Islet of Langerhans (tissue), 1 donor: ENCODE data around the gene TGM5.
"Not testable (repeated sequence)": the region's sequence is repeated elsewhere in the genome, so short reads cannot be mapped to it uniquely, and the experiment has no call there.

Experiments used
- FAIRE-seq: peaks from one replicate; lab custom pipeline; 2011; peaks lifted over from hg19 to GRCh38; lab: Jason Lieb, UNC

Gene TGM5

DNA sequence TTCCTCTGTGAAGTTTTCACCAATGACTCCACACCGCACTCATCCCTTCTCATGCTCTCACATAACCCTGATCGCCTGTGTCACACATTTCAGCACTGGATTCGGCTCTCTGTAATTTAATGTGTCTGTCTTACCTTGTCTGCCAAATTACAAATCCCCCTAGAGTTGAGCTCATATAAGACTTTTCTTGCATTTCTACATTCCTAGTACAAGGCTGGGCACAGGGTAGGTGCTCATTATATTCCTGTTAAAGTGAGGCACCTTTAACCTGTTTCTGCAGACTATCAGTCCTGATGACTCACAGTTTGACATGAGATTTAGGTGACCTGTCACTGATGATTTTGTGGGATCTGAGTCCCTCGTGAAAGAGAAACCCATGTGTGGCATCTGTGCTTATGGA is 22.6 kb downstream of the TGM5 start:
- FAIRE-seq = no peak

GRCh38 chr15:43243020-43243645 is 23.6 kb downstream of the TGM5 start:
- FAIRE-seq = no peak

- FAIRE-seq = no peak
Measured at GRCh38 chr15:43242616-43243015, 24.1 kb downstream of the TGM5 start.

DNA sequence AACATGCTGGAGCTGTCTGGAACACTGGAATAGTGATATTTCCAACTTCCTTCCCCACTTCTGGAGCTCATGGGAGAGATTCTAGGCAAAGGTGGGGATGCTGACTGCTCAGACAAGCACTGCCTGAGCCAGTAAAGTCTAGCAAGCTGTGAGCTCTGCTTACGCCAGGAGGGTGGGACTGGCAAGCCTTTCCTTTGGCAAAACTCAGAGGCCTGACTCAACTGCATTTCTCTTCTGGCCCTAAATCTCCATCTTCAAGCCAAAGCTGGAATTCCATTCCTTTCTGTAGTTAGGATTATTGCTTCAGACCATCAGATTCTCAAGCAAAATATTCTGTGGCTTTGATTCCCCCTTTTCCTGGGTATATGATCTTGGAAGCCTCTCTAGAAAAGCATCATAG is 25.6 kb downstream of the TGM5 start:
- no peak for FAIRE-seq

DNA sequence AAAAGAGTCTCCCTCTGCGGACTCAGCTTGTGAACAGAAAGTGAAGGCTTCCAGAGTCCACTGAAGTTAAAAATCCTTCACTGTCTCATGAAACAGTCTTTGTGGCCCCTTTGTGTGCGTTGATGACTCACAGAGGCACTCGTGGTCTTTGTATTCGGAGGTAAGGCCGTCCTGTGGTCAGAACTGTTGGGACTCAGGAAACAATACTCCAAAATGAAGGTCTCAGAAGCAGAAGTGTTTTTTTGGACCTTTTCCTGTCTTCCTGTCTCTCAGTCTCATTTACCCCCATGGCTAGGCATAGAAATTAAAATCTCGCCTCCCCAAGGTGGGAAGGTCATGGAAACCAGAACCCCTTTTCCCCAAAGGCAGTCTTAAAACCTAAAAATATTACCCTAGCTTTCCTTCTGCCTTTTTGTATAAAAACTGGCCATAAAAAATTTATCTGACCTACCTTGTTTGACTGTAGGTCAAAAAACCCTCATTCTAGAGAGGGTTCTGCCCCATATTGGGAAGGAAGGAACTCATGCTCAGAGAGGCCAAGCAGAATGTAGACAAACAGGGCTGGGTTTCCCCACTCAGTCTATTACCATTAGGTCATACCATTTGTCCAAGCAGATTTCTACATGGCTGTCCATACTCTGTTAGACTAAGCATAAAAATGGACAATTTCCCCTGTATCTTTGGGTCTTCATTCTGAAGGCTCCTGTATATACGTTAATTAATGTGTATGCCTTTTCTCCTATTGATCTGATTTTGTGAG is 26.8 kb downstream of the TGM5 start:
- FAIRE-seq = no peak

DNA sequence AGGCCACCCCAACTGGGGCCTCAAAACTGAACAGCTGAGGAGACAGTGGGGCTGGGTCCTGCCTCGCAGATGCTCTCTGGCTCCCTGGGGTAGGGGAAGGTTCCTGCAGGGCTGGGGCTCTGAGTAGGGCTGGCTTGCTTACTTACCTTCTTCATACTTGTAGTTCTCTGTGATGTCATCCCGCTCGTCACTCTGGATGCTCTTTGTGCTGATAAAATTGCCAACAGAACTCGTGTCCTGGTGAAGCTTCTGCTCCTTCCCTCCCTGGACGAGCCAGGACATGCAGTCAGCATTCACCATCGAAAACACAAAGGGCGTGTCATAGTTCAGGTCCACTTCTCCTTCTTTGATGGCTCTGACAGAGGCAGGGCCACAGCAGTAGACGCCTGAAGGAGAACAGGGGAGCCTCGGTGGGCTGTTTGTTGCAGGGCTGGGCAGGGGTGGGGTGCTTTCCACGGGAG is 28.0 kb downstream of the TGM5 start:
- FAIRE-seq = no peak

DNA sequence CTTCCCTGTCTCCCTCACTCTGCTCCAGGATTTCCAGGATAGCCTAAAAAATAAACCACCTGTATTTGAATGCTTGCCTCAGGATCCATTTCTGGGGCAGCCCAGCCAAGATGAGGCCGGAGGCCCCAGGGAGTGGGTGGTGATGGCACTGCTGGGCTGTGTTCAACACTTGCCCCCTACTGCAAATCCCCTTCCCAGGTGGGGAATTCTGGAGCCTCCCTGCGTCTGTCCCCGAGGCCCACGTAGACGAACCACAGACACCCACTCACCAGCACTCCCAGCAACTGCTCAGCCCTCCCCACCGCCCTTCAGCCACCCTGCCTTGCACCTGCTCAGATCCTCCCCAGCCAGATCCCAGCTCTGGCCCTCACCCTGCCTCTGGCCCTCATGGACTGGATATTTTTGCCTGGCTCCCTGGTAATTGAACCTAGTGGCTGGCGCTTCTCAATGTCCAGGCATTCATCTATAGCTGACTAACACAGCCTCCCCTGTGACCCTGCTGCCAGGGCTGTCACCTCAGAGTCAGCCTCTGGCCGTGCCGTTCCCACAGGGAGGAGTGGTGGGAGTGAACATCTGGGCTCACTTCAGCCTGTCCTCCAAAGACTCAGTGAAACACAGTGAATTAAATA is 28.8 kb downstream of the TGM5 start:
- FAIRE-seq = no peak

DNA sequence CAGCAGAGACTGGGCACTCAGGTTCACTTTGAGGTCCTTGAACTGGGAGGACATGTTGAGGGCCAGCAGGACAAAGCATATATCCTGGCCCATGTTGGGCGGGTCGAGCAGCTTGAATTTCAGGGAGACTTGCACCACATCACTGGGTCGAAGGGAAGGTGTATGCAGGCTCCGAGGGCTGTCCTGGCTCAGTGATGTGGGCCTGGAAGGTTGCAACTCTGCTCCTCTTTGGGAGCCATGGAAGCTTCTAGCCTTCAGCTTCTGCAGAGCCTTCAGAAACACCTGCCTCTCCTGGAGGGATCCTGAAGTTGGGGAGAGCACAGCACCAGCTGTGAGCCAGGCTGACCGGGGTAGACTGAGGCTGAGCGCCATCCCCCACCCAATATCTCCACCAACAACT is 31.2 kb downstream of the TGM5 start:
- no peak for FAIRE-seq

DNA sequence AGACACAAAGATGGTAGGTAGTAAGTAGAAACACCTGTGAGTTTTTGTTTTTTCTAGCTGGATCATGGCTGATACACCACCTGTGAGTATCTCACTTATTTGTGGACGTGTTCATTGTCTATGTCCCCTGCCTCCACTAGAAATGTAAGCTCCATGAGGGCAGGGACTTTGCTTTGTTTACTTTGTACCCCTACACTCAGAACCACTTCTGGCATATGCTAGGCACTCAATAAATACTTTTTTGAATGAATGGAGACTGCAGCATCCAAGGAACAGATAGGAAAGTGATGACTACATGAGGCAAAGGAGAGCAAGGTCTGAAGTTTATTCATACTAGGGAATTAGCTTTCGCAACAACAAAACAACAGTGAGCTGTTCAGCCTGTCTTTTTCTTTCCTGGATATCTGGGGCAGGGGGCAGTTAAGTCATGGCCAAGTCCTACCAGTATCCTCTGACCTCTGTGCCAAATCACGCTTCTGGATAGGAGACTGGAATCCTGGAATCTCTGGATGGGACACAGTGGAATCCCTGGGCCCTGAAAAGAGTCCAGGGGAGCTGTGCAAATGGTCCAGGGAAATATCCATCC is 34.3 kb downstream of the TGM5 start:
- no peak for FAIRE-seq

- FAIRE-seq = no peak
Measured at GRCh38 chr15:43230640-43231115, 36.0 kb downstream of the TGM5 start.

GRCh38 chr15:43229977-43230376 is 36.8 kb downstream of the TGM5 start:
- no peak for FAIRE-seq

DNA sequence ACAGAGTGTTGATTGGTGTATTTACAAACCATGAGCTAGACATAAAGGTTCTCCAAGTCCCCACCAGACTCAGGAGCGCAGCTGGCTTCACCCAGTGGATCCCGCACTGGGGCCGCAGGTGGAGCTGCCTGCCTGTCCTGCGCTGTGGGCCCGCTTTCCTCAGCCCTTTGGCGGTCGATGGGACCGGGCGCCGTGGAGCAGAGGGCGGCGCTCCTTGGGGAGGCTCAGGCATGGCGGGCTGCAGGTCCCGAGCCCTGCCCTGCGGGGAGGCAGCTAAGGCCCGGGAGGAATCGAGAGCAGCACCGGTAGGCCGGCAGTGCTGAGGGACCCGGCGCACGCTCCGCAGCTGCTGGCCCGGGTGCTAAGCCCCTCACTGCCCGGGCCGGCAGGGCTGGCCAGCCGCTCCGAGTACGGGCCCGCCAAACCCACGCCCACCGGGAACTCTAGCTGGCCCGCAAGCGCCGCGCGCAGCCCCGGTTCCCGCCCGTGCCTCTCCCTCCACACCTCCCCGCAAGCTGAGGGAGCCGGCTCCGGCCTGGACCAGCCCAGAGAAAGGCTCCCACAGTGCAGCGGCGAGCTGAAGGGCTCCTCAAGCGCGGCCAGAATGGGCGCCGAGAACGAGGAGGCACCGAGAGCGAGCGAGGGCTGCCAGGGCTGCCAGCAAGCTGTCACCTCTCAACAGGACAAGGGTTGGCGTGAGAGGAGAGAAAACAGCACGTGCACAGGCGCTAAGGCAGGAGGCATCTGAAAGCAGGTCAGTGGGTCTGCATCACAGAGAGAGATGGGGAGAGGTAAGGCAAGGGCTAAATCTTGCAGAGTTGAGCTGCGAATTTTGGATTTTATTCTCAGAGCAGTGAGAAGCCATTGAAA is 40.1 kb downstream of the TGM5 start:
- FAIRE-seq = no peak

GRCh38 chr15:43225950-43226255 is 40.8 kb downstream of the TGM5 start:
- FAIRE-seq = not testable (repeated sequence)

DNA sequence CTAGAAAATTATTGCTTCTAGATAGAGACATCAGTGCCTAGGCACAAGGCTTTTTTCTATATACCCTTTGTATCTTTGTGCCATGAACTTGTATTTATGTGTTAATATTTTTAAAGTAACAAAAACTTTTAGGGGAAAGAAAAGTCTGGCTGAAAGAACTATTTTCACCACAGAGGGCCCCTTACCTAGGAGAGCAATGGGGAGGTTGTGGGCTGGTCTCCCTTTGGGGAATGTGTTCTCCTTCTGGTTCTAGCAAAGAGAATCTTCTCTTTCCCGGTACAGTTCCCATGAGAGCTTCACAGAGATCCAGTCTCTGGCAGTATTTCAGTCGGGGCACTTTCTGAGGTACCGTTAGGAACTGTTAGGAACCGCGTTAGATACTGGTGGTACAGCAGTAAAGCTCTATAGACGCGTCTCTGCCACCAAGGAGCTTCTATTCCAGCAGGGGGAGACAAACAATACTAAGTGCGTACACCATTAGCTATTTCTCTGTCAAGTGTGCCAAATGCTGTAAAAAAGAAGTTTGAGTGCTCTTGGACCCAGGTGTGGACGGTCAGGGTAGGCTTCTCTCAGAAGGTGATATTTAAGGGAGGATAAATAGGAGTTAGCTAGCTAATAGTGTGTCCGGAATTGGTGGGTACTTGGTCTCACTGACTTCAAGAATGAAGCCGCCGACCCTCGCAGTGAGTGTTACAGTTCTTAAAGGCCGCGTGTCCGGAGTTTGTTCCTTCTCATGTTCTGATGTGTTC is 41.4 kb downstream of the TGM5 start:
- FAIRE-seq = no peak

- FAIRE-seq = no peak
Measured at GRCh38 chr15:43221422-43221821, 45.3 kb downstream of the TGM5 start.

DNA sequence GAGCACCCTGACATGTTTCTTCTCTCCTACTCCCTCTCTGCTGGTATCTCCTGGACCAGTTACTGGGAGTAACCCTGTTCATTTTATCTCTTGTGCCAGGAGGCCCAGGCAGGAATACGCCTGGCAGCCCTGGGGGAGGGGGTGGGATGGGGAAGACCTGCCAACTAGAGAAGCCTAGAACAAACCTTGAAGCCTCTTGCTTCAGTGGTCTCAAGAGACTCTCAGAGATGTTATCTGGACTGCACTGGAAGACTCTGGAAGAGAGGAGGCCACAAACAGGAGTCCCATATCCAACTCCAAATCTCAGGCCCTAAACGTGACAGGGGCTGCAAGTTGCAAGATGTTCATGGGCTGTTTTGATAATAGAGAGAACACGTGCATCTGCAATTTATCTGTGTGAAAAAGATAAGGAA is 45.7 kb downstream of the TGM5 start, which contains the start of gene EPB42:
Gene EPB42 (minus strand): TSS at position 28 of the 413 bp plus-strand sequence. CDS start 193 bp downstream, outside the sequence.
- no peak for FAIRE-seq

GRCh38 chr15:43219929-43220928 is 46.5 kb downstream of the TGM5 start:
- FAIRE-seq = no peak

DNA sequence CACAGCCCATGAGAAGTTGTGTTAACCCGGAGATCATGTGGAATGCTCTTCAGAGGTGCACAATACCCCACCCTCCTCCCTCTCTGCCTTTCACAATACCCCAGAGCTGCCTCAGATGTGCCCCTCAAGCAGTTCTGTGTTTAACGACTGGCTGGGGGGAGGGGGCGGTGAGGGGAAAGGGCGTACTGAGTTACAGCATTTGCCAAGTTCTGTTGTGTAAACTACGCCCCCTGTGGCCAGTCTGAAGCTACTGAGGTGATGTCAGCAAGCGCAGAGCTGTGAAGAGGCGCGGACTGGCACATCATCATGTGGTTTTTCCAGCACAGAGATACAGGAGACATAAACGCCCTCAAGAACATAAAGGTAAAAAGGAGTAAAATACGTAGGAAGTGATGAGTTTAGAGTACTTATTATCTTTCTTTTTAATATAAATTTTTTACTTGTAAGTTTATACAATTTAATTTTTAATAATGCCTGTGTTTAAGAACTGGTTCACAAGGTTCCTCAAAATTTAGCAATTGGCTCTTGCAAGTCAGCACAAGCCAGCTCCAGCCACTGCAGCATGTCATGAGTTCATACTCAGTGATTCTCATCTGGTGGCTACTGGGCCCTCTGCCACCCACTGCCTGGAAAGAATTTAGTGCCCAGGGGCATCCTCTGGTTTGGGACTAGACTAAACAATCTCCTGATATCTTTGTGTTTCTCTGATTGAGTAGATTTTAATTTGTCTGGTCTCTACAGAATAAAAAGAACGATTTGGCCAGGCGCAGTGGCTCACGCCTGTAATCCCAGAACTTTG is 47.6 kb downstream of the TGM5 start:
- no peak for FAIRE-seq

DNA sequence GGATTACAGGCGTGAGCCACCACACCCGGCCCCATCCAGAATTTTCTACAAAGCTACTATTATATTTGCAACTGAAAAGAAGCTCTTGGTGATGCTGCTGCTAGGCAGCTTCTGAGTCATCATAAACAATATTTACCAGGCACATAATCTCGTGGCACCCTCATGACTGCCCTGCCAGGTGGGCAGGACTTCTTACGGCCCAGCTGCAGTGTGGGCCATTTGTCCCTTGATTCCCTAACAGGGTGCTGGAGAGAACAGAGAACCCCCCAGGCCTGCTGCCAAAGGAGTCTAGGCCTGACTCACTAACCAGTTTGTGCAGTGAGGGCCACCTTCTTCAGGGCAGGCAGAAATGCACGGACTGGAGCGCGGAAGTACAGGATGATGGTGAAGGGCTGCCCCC is 50.8 kb downstream of the TGM5 start:
- no peak for FAIRE-seq
